Liver (tissue), 9 donors: ENCODE results near the gene KTN1. TPM values are rescaled to one million over a fixed set of nuclear protein-coding genes. Genes with fewer than 3 reads are reported as not detected.

ENCODE experiments used
- DNase-seq: peaks from one replicate; pipeline ENCODE4 v3.0.0-alpha.2; 2017; ENCODE audit warnings: low spot score
- H3K27ac ChIP-seq, 2 donors: one replicate each; pipeline ENCODE4 v1.7.0; 2013; ENCODE audit warnings: inconsistent platforms in 2 of 2, low read length in 2 of 2, control low read depth in 1 of 2, low read depth in 1 of 2, mild to moderate bottlenecking in 1 of 2
- H3K27me3 ChIP-seq, 4 donors: one replicate each; pipeline versions ENCODE4 v1.6.1 to v1.7.0; 2013; ENCODE audit warnings: low read length in 3 of 4, inconsistent platforms in 1 of 4, mild to moderate bottlenecking in 1 of 4, moderate library complexity in 1 of 4; ENCODE audit not compliant: control insufficient read depth in 4 of 4, insufficient read depth in 4 of 4
- H3K36me3 ChIP-seq, 4 donors: one replicate each; pipeline versions ENCODE4 v1.6.1 to v1.7.0; 2013; ENCODE audit warnings: low read length in 3 of 4, mild to moderate bottlenecking in 3 of 4, low read depth in 1 of 4, moderate library complexity in 1 of 4; ENCODE audit not compliant: control insufficient read depth in 4 of 4, insufficient read depth in 3 of 4
- H3K4me1 ChIP-seq, 4 donors: one replicate each; pipeline versions ENCODE4 v1.6.1 to v1.7.0; 2013; ENCODE audit warnings: low read length in 3 of 4, mild to moderate bottlenecking in 3 of 4, moderate library complexity in 1 of 4; ENCODE audit not compliant: control insufficient read depth in 4 of 4, insufficient read depth in 4 of 4
- H3K4me3 ChIP-seq, 3 donors: one replicate each; pipeline versions ENCODE4 v1.6.1 to v1.7.0; 2013; ENCODE audit warnings: low read length in 3 of 3, control low read depth in 1 of 3, low read depth in 1 of 3, mild to moderate bottlenecking in 1 of 3
- H3K9ac ChIP-seq, 2 donors: one replicate each; pipeline ENCODE4 v1.7.0; 2013; ENCODE audit warnings: low read length in 2 of 2, mild to moderate bottlenecking in 2 of 2, moderate library complexity in 2 of 2, control low read depth in 1 of 2, low read depth in 1 of 2
- H3K9me3 ChIP-seq, 4 donors: one replicate each; pipeline versions ENCODE4 v1.6.1 to v1.7.0; 2013; ENCODE audit warnings: low read length in 3 of 4; ENCODE audit not compliant: control insufficient read depth in 4 of 4
- EGR1 ChIP-seq, 2 donors: IDR thresholded peaks; 2 replicates each; pipeline ENCODE4 v1.6.1; 2016 to 2018; ENCODE audit warnings: antibody characterized with exemption in 2 of 2, low read depth in 2 of 2
- FOXA1 ChIP-seq: IDR thresholded peaks from 2 replicates; pipeline ENCODE4 v1.6.1; 2016; ENCODE audit warnings: antibody characterized with exemption
- FOXA2 ChIP-seq: IDR thresholded peaks from 2 replicates; pipeline ENCODE4 v1.6.1; 2016; ENCODE audit warnings: antibody characterized with exemption
- GABPA ChIP-seq, 2 donors: IDR thresholded peaks in 1 of 2; conservative IDR thresholded peaks in 1 of 2; 2 replicates each; pipeline ENCODE4 v1.6.1; 2016; ENCODE audit warnings: antibody characterized with exemption in 2 of 2, mild to moderate bottlenecking in 1 of 2, moderate library complexity in 1 of 2
- HNF4A ChIP-seq, 2 donors: conservative IDR thresholded peaks; 2 replicates each; pipeline ENCODE4 v1.6.1; 2016; ENCODE audit warnings: antibody characterized with exemption in 2 of 2, mild to moderate bottlenecking in 2 of 2
- JUND ChIP-seq, 2 donors: IDR thresholded peaks; 2 replicates each; pipeline ENCODE4 v1.6.1; 2016; ENCODE audit warnings: antibody characterized with exemption in 2 of 2
- NR2F2 ChIP-seq: IDR thresholded peaks from 2 replicates; pipeline ENCODE4 v1.6.1; 2016; ENCODE audit warnings: antibody characterized with exemption
- RAD21 ChIP-seq, 2 donors: IDR thresholded peaks; 2 replicates each; pipeline ENCODE4 v1.6.1; 2016; ENCODE audit warnings: antibody characterized with exemption in 2 of 2, mild to moderate bottlenecking in 2 of 2
- RXRA ChIP-seq, 2 donors: IDR thresholded peaks; 2 replicates each; pipeline ENCODE4 v1.6.1; 2017 to 2018; ENCODE audit warnings: antibody characterized with exemption in 2 of 2, mild to moderate bottlenecking in 1 of 2
- SP1 ChIP-seq: IDR thresholded peaks from 2 replicates; pipeline ENCODE4 v1.6.1; 2018; ENCODE audit warnings: antibody characterized with exemption, mild to moderate bottlenecking
- TAF1 ChIP-seq: conservative IDR thresholded peaks from 2 replicates; pipeline ENCODE4 v1.6.1; 2016; ENCODE audit warnings: antibody characterized with exemption, mild to moderate bottlenecking
- WGBS: extraction: QIAGEN DNeasy Blood & Tissue Kit; methylation state at CpG from one replicate; pipeline ENCODE4 v1.1.7; 2013; 5-methylcytosine and 5-hydroxymethylcytosine counted together
- polyA plus RNA-seq, 2 donors: library from polyadenylated mRNA; stranded (reverse) in 1 of 2; unstranded in 1 of 2; fragments of 200-250 nt in 1 of 2; fragments of >200 nt in 1 of 2; fragmentation: Nextera tagmentation in 1 of 2; extraction: Ambion mirVana in 1 of 2; gene quantifications; one replicate each; pipeline versions ENCODE4 v1.2.1 to v1.2.3, GENCODE V29; 2013 to 2015
- total RNA-seq, 2 donors: library from RNA; depleted of rRNA; stranded (reverse); fragments of >200 nt; gene quantifications; one replicate each; pipeline ENCODE4 v1.2.3, GENCODE V29; 2014
- TF ChIP-seq, protein P1 (sequence below): IDR thresholded peaks from 2 replicates; pipeline ENCODE4 v1.6.1; 2016; ENCODE audit warnings: antibody characterized with exemption
- TF ChIP-seq, protein P2 (sequence below): IDR thresholded peaks from 2 replicates; pipeline ENCODE4 v1.6.1; 2016; ENCODE audit warnings: antibody characterized with exemption
- TF ChIP-seq, protein P3 (sequence below): IDR thresholded peaks from 2 replicates; pipeline ENCODE4 v1.6.1; 2016; ENCODE audit warnings: antibody characterized with exemption
- donor health status: healthy.
- donor health status: healthy.
- donor health status: healthy.
- donor health status: healthy.
- donor health status: healthy.

KTN1 gene
- total and polyA plus RNA-seq, 4 donors = 34.9 to 141 (median 59.6) TPM

DNA sequence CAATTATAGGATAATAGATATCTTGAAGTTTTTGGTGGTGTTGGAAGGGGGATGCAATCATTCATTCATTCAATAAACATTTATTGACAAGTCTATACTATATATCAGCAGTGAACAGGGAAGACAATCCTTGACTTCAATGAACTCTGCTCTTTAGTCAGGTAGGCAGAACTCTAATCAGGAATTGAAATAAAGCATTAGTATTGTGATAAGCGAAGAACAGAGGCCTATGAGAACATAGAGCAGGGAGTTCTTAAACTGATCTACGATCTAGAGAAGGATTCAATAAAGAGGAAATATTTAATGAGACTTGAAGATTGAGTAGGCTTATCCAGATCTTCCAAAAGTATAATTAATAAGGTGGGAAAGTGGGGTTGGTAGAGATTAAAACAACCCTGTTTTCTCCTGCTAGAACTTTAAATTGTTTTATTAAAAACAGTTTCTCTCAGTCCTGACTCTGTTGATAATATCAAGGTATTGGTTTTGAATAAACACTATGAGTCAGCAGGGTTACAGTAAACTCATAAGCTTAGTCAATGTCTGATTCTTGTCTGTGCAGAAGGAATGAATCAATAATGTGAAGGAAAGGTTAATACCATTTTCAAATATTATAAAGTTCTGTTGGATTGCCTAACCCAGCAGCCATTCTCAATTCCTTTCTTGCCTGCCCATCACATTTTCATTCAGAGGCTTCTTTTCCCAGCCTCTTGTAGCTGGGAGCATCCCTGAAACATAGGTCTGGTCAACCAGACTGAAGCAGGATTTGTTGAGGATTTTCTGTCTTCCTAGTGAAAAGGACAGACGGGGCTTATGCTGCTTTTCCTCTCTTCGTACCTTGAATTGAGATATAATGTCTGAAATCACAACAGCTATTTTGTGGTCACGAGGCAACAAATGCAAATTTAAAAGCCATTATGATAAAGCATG lies 38.9 kb upstream of the KTN1 start:
- TF ChIP-seq FOXA1 = no peak
- Histone ChIP-seq H3K36me3 (no peaks in the 10 kb centered on the region), H3K9me3 (peaks cover 0 to 3% (median 0%) of the 10 kb centered on the region in 4 donors), H3K27ac (no peak overlapping the region), H3K4me3 (no peak overlapping the region), H3K9ac (no peak overlapping the region), H3K4me1 (peaks cover 0 to 1% (median 0%) of the 10 kb centered on the region in 4 donors), H3K27me3 (no peaks in the 10 kb centered on the region)
- WGBS = 95% methylated on average over 5 of the region's 5 CpGs
- no peak for DNase-seq

DNA sequence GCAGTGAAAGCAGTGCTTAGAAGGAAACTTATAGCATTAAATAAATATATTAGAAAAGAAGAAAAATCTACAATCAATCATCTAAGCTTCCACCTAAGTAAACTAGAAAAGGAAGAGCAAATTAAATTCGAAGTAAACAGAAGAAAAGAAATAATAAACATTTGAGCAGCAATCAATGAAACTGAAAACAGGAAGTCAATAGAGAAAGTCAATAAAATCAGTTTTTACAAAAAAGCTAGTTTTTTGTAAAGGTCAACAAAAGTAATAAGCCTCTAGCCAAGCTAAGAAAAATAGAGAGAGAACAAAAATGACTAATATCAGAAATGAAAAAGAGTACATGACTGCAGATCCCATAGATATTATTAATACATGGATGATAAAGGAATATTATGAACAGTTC lies 34.2 kb upstream of the KTN1 start:
- Histone ChIP-seq H3K4me1 (peaks cover 0 to 1% (median 0%) of the 10 kb centered on the region in 4 donors), H3K9ac (no peak overlapping the region), H3K4me3 (no peak overlapping the region), H3K9me3 (no peaks in the 10 kb centered on the region), H3K36me3 (no peaks in the 10 kb centered on the region), H3K27ac (no peak overlapping the region), H3K27me3 (no peaks in the 10 kb centered on the region)
- TF ChIP-seq JUND (IDR thresholded peaks at IDR 0.05) (no peak), GABPA (IDR thresholded peaks at IDR 0.05 in 1 of 2, conservative IDR thresholded peaks at IDR 0.05 in 1 of 2) (no peak), EGR1 (IDR thresholded peaks at IDR 0.05; ENCODE audit: low read depth in 2 of 2) (no peak), SP1 (no peak), NR2F2 (no peak), FOXA2 (no peak), TAF1 (no peak), RXRA (IDR thresholded peaks at IDR 0.05) (no peak)
- TF ChIP-seq, protein P1, sequence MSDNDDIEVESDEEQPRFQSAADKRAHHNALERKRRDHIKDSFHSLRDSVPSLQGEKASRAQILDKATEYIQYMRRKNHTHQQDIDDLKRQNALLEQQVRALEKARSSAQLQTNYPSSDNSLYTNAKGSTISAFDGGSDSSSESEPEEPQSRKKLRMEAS = no peak
- TF ChIP-seq, protein P2, sequence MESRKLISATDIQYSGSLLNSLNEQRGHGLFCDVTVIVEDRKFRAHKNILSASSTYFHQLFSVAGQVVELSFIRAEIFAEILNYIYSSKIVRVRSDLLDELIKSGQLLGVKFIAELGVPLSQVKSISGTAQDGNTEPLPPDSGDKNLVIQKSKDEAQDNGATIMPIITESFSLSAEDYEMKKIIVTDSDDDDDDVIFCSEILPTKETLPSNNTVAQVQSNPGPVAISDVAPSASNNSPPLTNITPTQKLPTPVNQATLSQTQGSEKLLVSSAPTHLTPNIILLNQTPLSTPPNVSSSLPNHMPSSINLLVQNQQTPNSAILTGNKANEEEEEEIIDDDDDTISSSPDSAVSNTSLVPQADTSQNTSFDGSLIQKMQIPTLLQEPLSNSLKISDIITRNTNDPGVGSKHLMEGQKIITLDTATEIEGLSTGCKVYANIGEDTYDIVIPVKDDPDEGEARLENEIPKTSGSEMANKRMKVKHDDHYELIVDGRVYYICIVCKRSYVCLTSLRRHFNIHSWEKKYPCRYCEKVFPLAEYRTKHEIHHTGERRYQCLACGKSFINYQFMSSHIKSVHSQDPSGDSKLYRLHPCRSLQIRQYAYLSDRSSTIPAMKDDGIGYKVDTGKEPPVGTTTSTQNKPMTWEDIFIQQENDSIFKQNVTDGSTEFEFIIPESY = no peak
- 32% methylated on average over 1 of the region's 1 CpG for WGBS
- DNase-seq = no peak

DNA sequence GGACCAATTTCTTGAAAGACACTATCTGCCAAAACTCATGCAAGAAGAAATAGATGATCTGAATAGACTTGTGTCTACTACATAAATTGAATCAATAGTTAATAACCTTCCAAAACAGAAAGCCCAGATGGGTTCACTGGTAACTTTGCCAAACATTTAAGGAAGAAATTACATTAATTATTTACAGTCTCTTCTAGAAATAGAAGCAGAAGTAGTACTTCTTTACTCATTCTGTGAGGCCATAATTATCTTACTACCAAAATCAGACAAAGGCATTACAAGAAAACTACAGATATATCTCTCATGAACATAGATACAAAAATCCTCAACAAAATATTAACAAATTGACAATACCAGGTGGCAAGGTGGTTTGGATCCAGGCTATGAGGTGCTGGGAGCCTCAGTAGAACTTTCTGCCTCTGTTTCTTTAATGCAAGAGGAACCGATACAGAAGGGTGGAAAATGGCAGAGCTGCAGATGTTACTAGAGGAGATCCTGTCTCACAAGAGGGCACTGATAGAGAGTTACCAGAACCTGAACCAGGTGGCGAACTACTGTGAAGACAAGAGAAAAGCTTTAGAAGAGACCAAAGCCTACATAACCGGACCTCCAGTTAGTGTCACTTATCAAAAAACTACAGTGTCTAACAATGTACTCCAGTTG lies 33.7 kb upstream of the KTN1 start:
- no peak for DNase-seq
- no peaks in the 10 kb centered on the region for H3K27me3 ChIP-seq
- WGBS = 98% methylated on average over 3 of the region's 3 CpGs
- no peak overlapping the region for H3K27ac ChIP-seq
- TF ChIP-seq NR2F2 (no peak), FOXA2 (no peak), RAD21 (IDR thresholded peaks at IDR 0.05) (no peak), HNF4A (conservative IDR thresholded peaks at IDR 0.05) (no peak), EGR1 (IDR thresholded peaks at IDR 0.05; ENCODE audit: low read depth in 2 of 2) (no peak)
- TF ChIP-seq, protein P3, sequence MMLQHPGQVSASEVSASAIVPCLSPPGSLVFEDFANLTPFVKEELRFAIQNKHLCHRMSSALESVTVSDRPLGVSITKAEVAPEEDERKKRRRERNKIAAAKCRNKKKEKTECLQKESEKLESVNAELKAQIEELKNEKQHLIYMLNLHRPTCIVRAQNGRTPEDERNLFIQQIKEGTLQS = no peak
- peaks cover 0 to 1% (median 0%) of the 10 kb centered on the region in 4 donors for H3K4me1 ChIP-seq
- H3K9me3 ChIP-seq = no peaks in the 10 kb centered on the region
- no peaks in the 10 kb centered on the region for H3K36me3 ChIP-seq
- no peak overlapping the region for H3K9ac ChIP-seq
- H3K4me3 ChIP-seq = no peak overlapping the region
